Activated CD4-positive, CD25-positive, alpha-beta regulatory T cell treated with anti-CD3 and anti-CD28 coated beads, Interleukin-2, amount 50 U/mL, for 24 hours (primary cell): ENCODE results near the gene FLG.
"Not testable (repeated sequence)": the region's sequence is repeated elsewhere in the genome, so short reads cannot be mapped to it uniquely, and the experiment has no call there.

Source experiments
- ATAC-seq, 2 donors: fragments of 150-1000 bp; cut with Tn5 transposase; one replicate each; pipeline ENCODE4 v1.10.0; 2021; ENCODE audit warnings: mild to moderate bottlenecking in 1 of 2, moderate library complexity in 1 of 2

FLG gene

GRCh38 chr1:152256394-152256793, 68.6 kb downstream of the FLG start:
- not testable (repeated sequence) for ATAC-seq
